HG03439 (cell line): ENCODE measurements around the gene C1QTNF6.
"Not testable (repeated sequence)": the region's sequence is repeated elsewhere in the genome, so short reads cannot be mapped to it uniquely, and the experiment has no call there.

Source experiments
- ATAC-seq: cut with Tn5 transposase; IDR thresholded peaks from one replicate; pipeline ENCODE4 v1.9.1; 2021; ENCODE audit warnings: mild to moderate bottlenecking, moderate library complexity; ENCODE audit not compliant: unreplicated experiment

Gene C1QTNF6

DNA sequence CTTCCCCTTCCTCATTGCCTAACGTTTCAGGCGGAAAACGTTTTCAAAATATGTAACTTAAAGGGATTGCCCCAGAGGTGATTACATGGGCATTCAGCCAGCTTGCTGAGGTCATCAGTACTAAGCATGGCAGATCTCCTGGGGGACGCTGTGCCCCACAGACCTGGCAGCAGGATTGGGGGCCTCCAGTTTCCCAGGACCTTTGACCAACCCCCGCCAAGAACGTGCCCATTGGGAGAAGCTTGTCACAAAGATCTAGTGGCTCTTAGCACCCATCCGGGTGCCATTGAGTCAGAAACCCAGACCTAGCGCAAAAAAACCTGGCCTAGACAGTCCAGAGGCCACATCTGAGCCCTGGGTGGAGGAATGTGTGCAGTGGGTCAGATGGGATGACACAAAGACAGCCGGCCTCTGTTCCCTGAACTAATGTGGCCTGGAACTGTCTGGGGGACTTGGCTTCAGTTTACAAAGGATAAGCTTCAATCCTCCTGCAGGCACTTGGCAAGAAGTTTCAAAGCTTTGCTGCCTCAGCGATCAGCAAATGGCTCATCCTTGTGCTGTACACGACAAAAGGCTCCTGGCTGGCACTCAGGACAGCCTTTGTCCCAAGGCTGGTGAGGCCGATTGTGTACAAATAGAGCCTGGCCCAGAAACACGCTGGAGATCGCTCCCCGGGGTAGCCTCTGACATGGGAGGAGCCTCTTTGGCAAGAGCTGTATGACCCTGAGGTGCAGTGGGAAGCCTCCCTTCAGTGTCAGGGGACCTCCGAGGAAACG is 9.5 kb downstream of the C1QTNF6 start:
- ATAC-seq: no peak

DNA sequence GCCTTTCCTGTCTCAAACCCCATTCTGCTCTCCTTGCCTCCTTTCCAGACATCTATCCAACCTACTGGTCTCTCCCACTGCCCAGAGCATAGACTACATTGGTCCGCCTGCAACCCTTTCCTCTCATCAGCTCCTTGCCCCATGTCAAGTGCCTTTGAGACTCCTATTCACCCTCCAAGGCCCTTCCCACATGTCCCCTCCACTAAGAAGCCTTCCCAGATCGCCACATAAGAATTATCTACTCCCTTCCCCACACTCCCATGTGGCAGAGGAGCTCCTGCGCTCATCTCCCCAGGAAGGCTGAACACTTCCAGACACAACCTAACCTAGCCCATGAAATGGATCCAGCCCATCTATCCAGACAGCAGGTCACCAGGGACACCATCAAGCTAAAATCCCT is 10.3 kb downstream of the C1QTNF6 start:
- ATAC-seq: no peak

DNA sequence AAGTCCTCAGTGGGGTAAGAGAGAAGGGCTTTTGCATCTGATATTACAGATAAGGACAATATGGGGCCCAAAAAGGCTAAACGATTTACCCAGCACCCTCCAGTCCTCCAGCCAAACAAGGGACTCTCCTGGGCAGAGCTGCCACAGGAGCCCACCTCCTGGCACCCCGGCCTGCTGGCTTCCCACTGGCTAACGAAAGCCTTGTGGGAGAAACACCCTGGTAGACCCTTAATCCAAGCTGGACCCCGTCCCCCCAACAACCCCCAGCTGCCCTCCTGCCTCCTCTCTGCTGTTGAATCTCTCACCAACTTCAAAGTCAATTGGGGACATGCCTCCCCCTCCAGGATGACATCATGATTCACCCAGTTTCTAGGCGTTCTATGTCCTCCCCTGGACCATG is 10.8 kb downstream of the C1QTNF6 start:
- ATAC-seq: no peak

DNA sequence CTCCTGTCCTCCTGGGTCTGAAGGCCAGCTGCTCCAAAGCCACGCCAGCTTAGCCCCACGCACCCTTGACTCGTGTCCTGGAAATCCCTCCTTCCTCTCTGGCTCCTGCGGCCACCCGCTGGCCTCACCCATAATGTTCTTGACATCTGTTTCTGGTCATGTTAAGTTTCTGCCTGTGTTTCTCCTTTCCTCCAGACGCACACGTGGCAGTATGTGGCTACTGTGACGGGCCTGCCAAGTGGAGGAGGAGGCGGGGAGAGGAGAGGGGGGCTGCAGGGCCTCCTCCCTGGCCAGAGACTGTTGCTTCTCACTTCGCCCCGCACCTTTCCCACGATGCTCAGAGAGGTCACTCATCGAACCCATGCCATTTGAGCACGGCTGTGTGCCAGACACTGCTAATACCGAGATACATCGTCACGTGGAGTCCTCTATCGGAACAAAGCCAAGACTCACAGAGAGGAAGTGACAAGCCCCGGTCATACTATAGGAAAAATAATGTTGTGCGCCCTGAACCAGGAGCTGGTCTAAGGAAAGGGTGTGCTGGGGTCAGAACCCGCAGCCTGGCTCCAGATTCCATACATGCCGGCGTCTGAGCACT is 11.5 kb downstream of the C1QTNF6 start:
- no peak for ATAC-seq

DNA sequence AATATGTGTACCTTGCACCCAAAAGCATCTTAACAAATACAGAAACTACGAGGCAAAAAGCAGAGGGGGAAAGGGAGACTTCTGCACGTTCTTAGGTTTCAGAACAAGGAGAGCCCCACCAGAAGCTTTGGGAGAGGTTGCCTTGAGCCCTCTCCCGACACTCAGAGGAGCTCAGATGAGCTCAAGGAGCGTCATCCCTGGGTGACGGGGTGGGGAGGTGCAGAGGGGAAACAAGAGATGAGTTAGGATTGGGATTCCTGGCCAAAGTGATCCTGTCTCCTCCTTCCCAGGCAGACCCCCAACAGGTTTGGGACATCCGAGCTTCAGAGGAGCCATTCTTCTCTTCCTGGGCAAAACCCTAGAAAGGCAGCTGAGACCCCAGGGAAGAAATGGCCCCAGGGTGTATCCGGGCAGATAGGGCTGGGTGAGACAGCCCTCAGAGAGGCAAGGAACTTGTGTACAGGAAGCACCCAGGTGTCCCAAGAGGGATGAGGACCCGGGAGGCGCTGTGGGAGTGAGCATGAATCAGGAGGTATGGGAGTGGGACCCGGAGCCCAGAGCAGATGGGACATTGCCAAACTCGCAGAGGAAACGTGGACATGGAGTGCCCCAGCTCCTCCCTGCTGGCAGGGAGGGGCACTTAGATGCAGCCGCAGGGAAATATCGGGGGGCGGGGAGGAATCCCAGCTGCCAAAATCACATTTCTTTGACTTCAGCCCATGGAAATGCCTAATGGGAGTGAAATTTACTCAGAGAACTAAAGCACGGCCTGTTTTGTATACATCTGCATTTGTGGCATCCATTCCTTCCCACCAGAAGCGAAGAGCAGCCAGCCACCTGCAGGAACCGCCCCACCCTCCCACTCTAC is 12.4 kb downstream of the C1QTNF6 start:
- no peak for ATAC-seq

DNA sequence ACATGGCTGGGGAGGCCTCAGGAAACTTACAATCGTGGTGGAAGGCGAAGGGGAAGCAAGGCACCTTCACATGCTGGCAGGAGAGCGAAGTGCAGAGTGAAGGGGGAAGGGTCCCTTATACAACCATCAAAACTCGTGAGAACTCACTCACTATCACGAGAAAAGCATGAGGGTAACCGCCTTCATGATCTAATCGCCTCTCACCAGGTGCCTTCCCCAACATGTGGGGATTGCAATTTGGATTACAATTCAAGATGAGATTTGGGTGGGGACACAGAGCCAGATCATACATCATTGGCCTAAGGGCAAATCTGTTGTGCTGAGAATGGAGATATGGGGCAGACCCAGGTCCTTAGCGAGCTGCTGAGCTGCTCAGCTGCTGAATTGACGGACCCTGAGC is 13.1 kb downstream of the C1QTNF6 start:
- no peak for ATAC-seq

DNA sequence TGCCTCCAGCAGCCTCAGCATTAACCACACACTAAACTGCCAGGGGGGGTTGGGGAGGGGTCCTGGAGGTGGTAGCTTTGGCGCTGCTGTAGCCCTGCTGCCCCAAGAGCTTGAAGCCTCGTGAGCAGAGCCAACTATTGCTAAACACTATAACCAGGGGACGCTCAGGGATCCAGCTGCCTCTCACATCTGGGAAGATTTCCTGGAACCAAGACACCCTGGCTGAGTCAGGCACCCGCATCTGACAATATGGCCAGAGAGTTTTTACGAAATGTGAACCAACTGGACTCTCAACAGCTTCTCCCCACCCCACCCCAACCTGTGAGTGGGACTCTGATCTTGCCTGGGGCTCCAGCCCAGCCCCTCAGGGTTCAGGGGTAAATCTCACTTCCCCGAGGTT is 14.3 kb downstream of the C1QTNF6 start:
- ATAC-seq: no peak

DNA sequence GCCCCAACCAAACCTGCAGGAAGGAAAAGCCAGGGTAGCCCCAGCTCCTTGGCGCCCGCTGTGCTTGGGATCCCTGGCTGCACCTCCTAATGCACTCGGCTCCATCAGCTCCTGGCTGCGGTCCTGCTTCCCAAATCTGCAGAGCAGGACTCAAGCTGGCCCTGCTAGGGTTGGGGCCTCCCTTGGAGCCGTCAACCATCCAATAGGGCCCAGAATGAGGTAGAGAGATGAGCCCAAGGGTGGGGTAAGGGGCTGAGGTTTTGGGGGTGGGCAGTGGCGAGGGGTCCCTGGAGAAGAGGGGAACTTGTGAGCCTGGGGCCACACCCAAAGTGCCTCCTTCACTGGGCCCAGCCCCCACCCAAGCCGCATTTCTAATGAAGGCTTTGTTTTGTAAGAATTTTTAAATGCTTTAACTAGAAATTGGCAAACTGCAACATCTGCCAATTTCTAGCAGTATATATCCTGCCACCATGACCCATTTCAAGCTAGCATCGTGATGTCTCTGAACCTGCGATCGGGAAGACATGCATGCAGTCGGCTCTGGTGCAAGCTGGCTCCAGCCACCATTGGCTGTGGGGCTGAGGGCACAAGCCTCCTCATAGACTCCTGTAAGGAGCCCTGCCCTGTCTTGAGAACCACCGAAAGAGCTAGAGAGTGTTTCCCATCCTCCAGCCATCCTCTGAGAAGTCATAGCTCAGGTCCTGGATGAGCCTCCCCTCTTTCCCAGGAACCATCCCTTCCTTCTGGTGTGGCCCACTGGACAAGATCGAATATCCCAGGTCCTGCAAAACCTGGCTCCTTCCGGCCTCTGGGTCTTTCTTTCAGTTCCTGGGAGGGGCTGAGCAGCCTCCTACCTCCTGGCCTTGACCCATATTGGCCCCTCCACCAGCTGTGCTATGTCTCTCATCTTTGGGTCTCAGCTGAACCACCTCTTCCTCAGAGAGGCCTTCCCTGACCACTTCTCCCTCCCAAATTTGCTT is 15.5 kb downstream of the C1QTNF6 start:
- no peak for ATAC-seq

DNA sequence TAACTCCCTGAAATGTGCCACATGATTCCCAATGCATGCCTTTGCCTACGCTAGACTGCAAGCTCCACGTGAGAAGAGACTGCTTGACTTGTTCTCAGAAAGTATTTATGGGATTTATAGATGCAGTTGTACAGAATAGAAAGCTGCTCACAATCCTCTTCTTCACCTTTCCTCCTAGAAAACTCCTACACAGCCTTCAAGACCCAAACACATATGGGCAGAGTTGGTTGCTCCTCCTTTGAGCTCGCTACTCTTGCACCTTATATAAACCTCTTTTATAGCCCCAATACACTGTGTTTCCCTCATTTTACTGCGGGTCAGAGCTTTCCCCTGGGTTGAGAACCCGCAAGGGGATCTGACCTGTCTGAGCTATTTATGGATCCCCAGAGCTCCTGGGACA is 16.4 kb downstream of the C1QTNF6 start:
- no peak for ATAC-seq

DNA sequence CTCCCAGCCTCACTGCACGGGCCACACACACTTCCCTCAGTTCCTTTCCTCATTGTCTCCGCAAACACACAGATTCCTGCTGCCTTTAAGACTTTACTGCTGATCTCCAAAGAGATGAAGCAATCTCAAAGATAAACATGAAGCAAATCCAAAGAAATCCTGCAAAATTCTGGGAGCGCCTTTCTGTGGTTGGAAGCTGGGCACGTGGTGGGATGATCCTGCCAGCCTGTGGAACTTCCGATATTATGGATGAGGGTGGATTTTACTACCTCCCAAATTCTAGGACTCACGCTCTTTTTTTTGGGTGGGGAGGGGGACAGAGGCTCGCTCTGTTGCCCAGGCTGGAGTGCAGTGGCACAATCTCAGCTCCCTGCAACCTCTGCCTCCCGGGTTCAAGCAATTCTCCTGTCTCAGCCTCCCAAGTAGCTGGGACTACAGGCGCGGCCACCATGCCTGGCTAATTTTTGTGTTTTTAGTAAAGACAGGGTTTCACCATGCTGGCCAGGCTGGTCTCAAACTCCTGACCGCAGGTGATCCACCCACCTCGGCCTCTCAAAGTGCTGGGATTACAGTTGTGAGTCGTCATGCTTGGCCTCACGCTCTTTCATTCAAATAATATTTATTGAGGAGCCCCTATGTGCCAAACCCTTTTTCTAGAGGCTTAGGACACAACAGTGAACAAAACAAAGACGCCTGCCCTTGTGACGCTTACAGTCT is 17.2 kb downstream of the C1QTNF6 start:
- not testable (repeated sequence) for ATAC-seq

DNA sequence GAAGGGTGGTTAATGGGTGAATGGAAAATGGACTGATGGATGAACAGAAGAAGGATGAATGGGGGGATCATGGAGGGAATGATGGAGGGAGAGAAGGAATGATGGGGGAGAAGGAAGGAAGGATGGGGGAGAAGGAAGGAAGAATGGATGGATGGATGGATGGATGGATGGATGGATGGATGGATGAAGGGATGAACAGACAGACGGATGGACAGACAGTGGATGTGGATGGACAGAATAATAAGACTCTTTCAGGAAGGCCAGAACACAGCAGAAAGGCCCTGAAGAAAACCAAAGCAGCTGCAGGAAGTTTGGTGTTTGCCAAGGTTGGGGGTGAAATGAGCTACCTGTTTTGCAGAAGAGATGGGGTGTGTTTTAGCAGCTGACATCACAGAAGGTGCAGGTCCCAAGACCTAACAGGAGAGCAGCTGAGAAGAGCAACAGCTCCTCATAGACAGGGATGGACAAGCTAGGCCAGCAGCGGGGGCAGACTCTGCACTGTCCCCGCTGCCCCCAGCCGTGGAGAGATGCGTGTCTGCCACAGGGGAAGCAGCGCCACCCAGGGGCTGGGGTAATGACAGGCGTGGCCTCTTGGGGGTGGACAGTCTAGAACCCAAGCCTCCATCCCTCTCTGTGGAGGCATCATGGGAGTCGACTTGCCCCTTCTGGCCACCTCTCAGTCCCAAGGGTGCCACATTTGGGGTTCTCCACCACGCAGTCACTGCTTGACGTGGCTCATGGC is 17.9 kb downstream of the C1QTNF6 start:
- no peak for ATAC-seq

DNA sequence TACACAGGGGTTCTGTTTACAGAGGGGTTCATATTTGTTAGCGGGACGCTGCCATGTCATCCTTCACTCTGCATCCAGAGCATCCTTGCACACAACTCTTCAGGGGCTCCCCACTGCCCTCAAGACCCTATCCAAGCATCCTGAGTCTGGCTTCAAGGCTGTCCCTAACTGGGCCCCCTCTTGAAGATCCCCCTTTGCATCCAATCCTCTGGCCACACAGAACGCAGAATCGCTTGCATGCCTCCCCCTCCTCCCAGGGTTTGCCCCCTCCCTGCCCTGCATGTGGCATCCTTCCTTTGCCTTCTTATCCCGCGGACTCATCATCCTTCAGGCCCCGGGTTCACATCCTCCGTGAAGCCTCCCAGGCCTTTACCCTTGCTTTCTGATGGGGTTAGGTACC is 18.6 kb downstream of the C1QTNF6 start:
- no peak for ATAC-seq

DNA sequence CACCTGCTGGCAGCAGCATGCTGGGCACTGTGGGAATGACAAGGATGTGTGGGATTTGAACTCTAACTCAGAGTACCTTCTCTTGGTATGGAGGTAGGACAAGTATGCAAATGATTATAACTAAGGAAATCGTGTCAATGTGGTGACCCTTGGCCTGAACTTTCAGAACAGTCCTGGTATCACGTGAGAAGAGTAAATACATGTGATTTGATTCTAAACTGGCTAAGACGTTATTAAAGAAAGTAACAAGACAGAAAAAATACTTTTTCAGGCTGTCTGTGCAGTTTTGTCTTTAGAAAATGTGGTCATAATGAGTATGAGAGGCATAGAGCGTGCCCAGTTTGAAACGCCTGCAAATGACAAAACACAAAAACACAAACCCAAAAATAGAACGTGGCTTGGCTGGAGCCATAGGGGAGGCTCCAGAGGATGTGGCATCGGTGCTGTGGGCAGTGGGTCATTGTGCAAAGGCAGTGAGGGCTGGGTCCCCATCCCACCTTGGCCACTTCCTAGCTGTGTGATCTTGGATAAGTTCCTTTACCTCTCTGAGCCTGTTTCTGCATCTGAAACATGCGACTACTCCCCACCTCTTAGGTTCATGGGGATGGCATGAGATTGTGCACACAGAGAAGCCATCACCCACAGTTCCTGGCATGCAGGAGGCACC is 19.9 kb downstream of the C1QTNF6 start:
- no peak for ATAC-seq

DNA sequence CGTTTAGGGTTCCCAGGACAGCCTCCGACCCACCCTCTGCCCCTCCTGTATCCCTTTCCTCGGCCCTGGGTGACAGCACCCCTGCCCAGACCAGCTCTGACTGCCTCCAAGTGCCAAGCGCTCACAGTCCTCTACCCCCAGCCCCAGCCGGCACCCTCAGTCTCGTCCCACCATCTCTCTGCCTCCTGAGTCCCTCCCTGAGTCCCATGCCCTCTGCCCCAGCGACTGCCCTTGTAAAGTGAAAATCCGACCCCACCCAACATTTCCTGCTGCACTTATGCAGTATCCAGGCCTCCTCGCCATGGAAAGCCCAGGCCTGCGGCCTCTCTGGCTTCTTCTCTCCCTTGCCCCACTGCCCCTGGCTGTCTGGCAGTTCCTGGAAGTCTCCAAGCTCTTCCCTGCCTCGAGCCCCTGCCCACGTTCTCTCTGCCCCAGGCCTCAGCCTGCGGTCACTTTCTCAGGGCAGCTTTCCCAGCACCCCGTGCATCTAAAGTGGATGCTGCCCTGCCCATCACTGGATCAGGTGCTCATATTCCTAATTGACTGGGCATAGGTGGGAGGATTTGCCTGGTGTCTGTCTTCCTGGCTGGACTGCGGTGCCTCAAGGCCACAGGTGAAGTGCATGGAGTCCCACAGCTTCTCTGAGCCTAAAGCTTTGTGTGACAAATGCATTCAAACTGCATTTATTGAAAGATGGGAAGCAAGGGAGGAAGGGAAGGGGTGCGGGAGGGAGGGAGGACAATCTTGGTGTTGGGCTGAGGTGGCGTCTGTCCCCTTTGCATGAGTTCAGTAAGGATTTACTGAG is 20.7 kb downstream of the C1QTNF6 start:
- ATAC-seq: no peak

DNA sequence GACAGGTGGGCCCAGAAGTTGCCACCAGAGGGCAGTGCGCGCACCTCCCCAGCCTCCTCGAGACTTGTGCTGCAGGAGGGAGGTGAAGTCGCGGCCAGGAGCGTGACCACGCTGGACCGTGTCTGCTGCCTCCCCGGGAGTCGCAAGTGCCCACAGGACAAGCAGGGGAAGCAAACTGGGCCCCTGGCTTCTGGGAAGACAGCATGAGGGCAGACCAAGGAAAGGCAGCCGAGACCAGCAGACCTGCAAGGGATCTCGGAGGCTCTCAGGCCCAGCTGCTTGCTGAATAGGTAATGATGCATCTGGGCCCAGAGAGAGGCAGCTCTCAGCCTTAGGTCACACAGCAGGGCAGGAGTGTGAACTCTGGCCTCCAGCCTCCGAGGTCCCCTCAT is 21.4 kb downstream of the C1QTNF6 start:
- no peak for ATAC-seq

DNA sequence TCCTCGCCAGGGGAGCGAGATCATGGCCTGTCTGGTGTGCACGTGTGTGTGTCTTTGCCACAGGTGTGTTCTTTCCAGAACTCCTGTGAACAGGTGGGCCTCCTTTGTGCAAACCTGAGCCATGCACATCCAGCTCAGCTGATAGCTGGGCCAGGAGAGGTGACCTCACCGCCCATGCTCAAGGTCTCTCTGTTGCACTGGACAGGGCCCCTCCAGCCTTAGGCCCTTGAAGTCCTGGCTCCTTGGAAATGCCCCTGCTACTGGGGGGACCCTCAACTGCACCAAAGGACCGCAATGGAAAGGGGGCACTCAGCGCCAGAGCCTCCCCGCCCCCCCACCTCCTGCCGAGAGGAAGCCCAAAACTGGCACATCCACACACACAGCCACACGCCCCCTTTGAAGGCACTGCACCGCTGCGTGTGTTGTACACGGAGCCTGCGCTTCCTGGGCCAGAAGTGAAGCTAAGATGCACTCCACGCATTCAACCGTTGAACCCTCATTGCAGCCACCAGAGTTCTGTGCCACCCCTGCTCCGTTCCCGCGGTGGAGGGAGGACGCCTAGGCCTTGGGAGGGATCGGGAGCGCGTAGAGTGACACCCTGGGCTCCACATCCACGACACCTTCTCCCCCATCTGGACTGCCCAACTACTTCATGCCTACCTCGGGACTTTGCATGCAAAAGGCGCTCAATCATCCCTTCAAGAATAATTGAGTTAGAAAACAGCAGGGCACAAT is 21.9 kb downstream of the C1QTNF6 start:
- no peak for ATAC-seq

DNA sequence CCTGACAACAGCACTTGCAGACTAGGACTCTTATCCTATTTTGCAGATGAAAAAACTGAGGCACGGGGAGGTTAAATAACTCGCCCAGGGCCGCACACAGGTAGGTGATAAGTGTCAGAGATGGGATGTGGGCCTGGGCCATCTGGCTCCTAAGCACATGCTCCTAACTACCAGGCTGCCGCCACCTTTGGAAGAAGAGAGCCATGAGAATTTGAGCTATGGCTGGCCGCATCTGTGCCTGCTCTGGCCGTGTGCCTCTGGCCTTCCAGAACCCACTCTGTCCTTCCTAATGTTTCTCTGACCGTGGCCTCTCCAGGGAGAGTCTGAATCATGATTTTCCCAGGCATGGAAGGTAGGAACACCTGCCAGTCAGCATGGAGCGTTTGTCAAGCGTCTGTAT is 23.0 kb downstream of the C1QTNF6 start:
- no peak for ATAC-seq
